COLO668 (cell line): ENCODE measurements around the gene RUNX3.
"Not testable (repeated sequence)": the region's sequence is repeated elsewhere in the genome, so short reads cannot be mapped to it uniquely, and the experiment has no call there.

Source experiments
- DNase-seq: peaks from one replicate; lab custom pipeline; 2025; ENCODE audit not compliant: unreplicated experiment; lab: John Stamatoyannopoulos, UW

Gene RUNX3

DNA sequence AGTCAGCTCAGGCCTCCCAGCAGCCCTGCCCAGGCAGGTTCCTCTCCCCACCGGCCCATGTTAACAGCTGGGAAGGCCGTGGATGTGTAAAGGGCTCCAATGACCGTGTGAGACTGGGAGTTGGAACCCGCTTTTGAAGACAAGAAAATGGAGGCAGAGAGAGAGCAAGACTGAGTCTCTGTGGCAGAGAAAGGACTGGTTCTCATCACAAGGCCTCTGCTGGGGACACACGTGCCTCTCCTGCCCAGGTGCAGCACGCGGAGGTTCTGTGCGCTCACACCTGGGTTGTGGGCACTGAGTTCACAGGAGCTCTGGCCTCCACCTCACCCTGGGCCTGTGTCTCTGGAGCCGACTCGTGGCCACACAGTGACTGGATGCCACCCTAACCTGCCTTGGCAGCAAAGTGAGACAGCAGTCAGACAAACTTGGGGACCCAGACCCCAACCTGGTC is 27.0 kb downstream of the RUNX3 start:
- DNase-seq, result no peak

- DNase-seq, result no peak
Measured at GRCh38 chr1:24902471-24902891, 27.6 kb downstream of the RUNX3 start.

DNA sequence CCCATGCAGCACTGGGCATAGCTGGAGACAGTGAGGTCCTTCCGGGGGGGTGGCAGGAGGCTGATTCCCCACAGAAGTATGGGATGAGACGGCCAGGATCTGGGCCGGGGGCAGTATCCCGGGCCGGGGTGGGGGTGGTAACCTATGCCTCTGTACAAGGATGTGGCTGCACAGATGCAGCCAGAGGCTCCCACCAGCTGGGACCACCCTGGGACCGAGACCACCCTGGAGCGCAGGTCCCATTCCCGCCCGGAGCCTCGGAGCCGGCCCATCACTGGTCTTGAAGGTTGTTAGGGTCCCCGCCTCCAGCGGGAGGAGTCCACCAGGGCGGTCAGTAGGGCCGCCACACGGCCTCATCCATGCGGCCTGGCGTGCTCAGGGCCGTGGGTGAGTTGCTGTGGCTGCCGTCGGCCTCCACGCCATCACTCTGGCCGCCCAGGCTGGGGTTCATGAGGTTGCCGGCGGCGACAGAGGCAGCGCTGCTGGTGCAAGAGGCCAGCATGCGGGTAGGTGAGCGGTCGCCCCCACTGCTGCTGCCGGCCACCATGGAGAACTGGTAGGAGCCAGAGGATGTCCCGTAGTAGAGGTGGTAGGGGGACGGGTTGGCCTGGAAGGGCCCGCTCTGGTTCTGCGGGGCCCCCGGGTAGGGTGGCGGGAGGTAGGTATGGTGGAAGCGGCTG is 28.1 kb downstream of the RUNX3 start:
- DNase-seq, result no peak

DNA sequence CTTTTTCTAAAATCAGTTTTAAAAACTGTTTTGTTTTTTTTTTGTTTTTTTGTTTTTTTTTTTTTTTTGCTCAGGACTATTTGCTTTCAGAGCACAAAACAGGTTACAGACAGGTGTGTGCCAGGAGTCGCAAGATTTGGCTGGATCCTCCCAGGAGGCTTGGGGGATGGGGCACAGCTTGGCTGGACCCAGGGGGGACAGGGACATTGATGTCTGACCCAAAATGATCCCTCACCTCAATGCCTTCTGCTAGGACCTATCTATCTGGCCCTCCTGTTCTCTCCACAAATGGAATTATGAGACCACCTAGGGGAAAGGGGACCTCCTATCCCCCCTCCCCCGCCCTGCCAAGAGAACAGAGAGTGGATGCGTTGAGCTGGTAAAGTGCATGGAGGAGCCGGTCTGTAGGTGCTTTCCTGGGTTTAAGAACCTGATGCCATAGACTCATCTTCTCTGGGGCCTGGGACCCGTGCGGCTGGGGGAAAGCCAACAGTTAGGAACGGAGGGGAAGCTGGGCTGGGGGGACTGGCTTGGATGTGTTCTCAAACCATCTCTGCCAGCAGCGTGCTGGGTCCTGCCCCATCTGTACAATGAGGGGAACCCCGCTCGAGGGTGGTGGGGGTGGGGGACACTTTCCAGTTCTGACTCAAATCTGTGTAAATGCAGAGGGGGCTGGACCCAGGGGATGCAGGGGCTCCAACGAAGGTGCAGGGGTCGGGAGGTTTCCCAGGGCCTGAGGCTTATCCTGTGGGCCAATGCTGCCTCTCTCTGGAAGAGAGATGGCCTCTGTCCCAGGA is 28.9 kb downstream of the RUNX3 start:
- no peak for DNase-seq

- no peak for DNase-seq
Measured at GRCh38 chr1:24900486-24900849, 29.6 kb downstream of the RUNX3 start.

- DNase-seq, result no peak
Measured at GRCh38 chr1:24899581-24900485, 30.2 kb downstream of the RUNX3 start.

DNA sequence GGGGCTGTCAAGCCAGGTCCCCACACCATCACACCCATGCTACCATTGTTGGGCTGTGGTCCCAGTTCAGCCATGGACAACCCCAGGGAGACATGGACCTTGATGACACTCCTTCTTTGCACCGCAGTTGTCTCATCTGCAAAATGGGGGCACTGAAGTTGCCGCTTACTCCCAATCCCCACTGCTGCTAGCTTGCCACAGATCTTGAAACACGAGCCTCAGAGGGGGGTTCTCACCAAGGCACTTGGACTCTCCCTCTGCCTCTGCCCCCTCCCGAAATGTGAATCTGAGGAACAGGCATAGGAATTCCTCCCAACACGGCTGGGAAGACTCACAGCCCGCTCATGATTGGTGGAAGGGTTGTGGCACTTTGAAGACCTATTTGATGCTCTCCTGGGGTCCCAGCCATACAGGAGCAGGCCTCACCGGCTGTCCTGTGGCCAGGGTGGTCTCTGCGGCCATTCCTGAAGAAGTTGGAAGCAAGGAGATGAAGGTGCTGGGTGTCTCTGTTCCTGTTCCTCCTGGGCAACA is 31.1 kb downstream of the RUNX3 start:
- DNase-seq, result no peak

DNA sequence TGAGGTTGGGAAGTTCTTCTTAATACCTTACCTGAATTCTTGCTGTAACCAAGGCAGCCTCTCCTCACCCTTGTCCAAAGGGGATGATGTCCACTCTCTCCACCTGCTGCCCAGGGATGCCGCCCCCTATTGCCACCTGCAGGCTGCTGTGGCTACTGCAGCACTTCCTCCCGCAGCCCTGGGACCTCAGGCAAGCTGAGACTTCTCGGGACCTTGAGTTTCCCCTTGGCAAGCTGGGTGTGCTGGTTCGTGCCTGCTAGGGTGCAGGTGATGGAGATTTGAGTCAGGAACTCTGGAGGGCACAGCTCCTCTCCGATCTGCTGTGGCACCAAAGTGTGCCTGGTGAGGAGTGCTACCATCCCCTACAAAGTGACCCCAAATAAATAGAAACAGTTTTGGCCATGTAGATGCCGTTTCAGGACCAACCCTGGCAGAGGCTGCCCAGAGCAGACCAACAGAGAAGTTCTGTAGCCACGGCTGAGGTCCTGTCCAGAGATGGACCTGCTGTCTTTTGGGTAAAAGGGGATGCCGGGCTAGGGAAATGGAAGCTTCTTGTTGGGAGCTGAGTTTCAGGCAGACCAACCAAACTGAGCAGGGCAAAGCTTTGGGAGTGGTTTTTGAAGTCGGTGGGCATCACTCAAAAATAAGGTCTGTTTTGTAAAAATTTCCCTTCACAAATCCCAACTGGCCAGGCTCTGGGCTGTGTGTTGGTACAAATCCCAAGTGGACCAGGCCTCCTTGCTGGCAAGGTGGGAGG is 31.7 kb downstream of the RUNX3 start:
- DNase-seq, result peak; percentile 44

DNA sequence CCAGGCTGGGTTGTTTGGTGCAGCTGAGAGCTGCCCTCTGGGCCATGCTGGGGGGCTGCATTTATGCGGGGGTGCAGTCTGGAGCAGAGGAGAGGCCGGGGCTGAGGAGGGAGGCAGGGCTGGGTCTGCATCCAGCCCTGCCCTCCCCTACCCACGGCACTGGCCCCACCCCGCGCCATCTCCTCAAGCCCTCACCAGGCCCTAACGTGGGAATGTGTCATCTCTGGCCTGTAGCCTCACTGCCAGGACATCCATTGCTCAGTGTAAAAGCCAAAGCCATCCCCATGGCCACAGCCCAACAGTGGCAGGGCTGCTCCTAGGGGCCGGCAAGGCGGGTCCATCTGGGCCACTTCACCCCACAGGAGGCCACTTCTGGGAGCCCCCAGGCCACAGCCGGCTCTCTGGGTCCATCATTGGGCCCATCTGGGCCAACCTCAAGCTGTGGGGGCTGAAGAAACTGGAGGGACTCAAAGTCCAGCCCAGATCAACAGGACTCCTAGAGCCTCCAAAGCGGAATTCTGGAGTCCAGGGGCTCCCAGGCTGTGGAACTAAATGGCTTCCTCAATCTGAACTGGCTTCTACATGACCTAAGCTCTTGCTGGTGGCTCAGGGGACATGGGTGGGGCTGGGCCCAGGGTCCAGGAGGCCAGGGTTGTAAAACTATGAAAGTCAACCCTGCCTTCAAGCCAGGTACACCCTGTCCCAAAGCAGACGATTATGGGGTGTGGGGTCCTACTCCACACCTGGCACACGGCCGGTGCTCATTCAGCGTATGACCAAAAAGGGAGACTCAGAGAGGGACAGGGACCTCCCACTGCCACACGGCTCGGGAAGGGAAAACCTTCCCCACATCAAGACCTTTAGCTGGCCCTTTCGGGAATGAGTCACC is 32.6 kb downstream of the RUNX3 start:
- no peak for DNase-seq

GRCh38 chr1:24896596-24897262 is 33.3 kb downstream of the RUNX3 start:
- no peak for DNase-seq

DNA sequence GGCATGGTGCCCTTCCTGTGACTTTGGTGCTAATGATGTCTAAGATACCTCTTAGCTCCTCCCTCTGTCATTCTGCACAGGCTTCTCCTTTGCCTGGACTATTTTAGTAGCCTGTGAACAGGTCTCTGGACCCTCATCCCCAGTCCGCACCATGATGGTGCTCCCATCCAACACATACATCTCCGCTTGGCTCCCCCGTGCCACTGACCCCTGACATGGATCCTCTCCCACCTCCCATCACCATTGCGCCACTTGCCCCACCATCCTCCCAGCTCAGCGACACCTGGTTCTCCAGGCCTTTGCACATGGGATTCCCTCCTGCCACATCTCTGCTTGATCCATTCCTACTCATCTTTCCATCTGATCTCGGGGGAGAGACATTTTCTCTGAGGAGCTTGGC is 33.9 kb downstream of the RUNX3 start:
- no peak for DNase-seq

DNA sequence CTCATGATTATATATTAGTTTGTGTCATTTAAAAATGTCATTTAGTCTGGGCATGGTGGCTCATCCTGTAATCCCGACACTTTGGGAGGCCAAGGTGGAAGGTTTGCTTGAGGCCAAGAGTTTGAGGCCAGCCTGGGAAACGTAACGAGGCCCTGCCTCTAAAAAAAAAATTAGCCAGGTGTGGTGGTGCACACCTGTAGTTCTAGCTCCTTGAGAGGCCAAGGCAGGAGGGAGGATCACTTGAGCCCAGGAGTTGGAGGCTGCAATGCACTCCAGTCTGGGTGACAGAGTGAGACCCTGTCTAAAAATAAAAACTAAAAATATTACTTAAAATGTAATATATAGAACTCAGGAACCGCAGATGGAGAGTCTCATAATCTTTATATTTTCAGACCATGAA is 34.6 kb downstream of the RUNX3 start:
- no peak for DNase-seq

GRCh38 chr1:24894002-24894401 is 36.1 kb downstream of the RUNX3 start:
- no peak for DNase-seq

- DNase-seq, result no peak
Measured at GRCh38 chr1:24893431-24893830, 36.6 kb downstream of the RUNX3 start.

- no peak for DNase-seq
Measured at GRCh38 chr1:24892188-24893153, 37.6 kb downstream of the RUNX3 start.

- not testable (repeated sequence) for DNase-seq
Measured at GRCh38 chr1:24891367-24891766, 38.7 kb downstream of the RUNX3 start.

GRCh38 chr1:24890887-24891286 is 39.2 kb downstream of the RUNX3 start:
- DNase-seq, result no peak
